H1 (cell line): Measurements from ENCODE around the gene CHSY1. TPM values are rescaled to one million over a fixed set of nuclear protein-coding genes. Genes with fewer than 3 reads are reported as not detected.

Experiments
- CTCF ChIA-PET: fragments of 300-600 bp; sonication (Branson Sonifier 250); formaldehyde crosslinking; loops from one replicate; lab custom pipeline; 2021; ENCODE audit not compliant: partially characterized antibody; lab: Charles Lee
- POLR2A ChIA-PET: fragments of 300-600 bp; sonication (Branson Sonifier 250); formaldehyde crosslinking; loops from one replicate; lab custom pipeline; 2021; ENCODE audit warnings: inconsistent platforms; ENCODE audit not compliant: partially characterized antibody; lab: Charles Lee
- DNase-seq, 2 experiments: peaks; one replicate each; pipeline versions ENCODE4 v3.0.0 to v3.0.0-alpha.2; 2010 to 2022; ENCODE audit warnings: low spot score in 2 of 2, low read depth in 1 of 2, mixed read lengths in 1 of 2
- FAIRE-seq: peaks from 2 replicates; lab custom pipeline; 2011; peaks lifted over from hg19 to GRCh38; lab: Jason Lieb, UNC
- H2AFZ ChIP-seq: 2 replicates; pipeline ENCODE4 v1.8.1; 2012; ENCODE audit warnings: low read length, inconsistent platforms
- H2AK5ac ChIP-seq: 2 replicates; pipeline ENCODE4 v1.6.1; 2013; ENCODE audit warnings: low read depth, low read length
- H2BK120ac ChIP-seq: replicated peaks from 2 replicates; pipeline ENCODE3; 2013; ENCODE audit warnings: low read depth, low read length, inconsistent platforms
- H2BK12ac ChIP-seq: 2 replicates; pipeline ENCODE4 v1.6.1; 2013; ENCODE audit warnings: low read depth, low read length
- H2BK15ac ChIP-seq: 2 replicates; pipeline ENCODE4 v1.6.1; 2013; ENCODE audit warnings: low read length
- H2BK20ac ChIP-seq: 2 replicates; pipeline ENCODE4 v1.6.1; 2013; ENCODE audit warnings: low read length
- H2BK5ac ChIP-seq: 2 replicates; pipeline ENCODE4 v1.6.1; 2013; ENCODE audit warnings: low read depth, low read length
- H3K14ac ChIP-seq: 2 replicates; pipeline ENCODE4 v1.6.1; 2013; ENCODE audit warnings: inconsistent platforms; ENCODE audit not compliant: insufficient read length
- H3K18ac ChIP-seq: 2 replicates; pipeline ENCODE4 v1.6.1; 2013; ENCODE audit warnings: low read length; ENCODE audit errors: extremely low read depth
- H3K23ac ChIP-seq: 2 replicates; pipeline ENCODE4 v1.6.1; 2013; ENCODE audit warnings: inconsistent platforms; ENCODE audit not compliant: insufficient read length
- H3K23me2 ChIP-seq: 2 replicates; pipeline ENCODE4 v1.6.1; 2013; ENCODE audit warnings: low read depth, low read length
- H3K27ac ChIP-seq: 2 replicates; pipeline ENCODE4 v1.6.1; 2011; ENCODE audit warnings: low read depth, low read length, inconsistent platforms
- H3K27me3 ChIP-seq, 4 experiments: replicated peaks in 1 of 4; 1 replicate in 1 of 4; 2 replicates in 3 of 4; pipeline versions ENCODE4 v1.6.1 to v1.8.1; 2011 to 2013; ENCODE audit warnings: low read length in 3 of 4, mild to moderate bottlenecking in 3 of 4, inconsistent platforms in 2 of 4, mixed read lengths in 2 of 4, moderate library complexity in 1 of 4; ENCODE audit not compliant: control insufficient read depth in 3 of 4, insufficient read depth in 3 of 4; ENCODE audit errors: extremely low read depth in 1 of 4
- H3K36me3 ChIP-seq, 4 experiments: 2 replicates each; pipeline versions ENCODE4 v1.6.1 to v1.8.1; 2011 to 2013; ENCODE audit warnings: mild to moderate bottlenecking in 4 of 4, low read length in 3 of 4, moderate library complexity in 2 of 4, control low read depth in 1 of 4, inconsistent platforms in 1 of 4; ENCODE audit not compliant: insufficient read depth in 4 of 4, control insufficient read depth in 2 of 4
- H3K4ac ChIP-seq: replicated peaks from 2 replicates; pipeline ENCODE3; 2013; ENCODE audit warnings: low read length, low read depth, mixed read lengths, inconsistent platforms; ENCODE audit not compliant: insufficient read length
- H3K4me1 ChIP-seq, 4 experiments: replicated peaks in 1 of 4; 1 replicate in 1 of 4; 2 replicates in 3 of 4; pipeline versions ENCODE4 v1.6.1 to v1.8.1; 2011 to 2013; ENCODE audit warnings: low read length in 3 of 4, inconsistent platforms in 2 of 4, mixed read lengths in 1 of 4; ENCODE audit not compliant: insufficient read depth in 4 of 4, control insufficient read depth in 3 of 4
- H3K4me2 ChIP-seq, 2 experiments: 2 replicates each; pipeline versions ENCODE4 v1.6.1 to v1.8.1; 2011 to 2013; ENCODE audit warnings: low read depth in 2 of 2, low read length in 2 of 2, control low read depth in 1 of 2, inconsistent platforms in 1 of 2, mild to moderate bottlenecking in 1 of 2; ENCODE audit not compliant: insufficient read depth in 1 of 2
- H3K4me3 ChIP-seq, 4 experiments: fragments of 200-600, 300-600 bp in 1 of 4; sonication (generic), shearing (Covaris generic), sonication (Bioruptor Twin) in 1 of 4; 2 replicates each; pipeline versions ENCODE4 v1.5.1 to v1.8.1; 2011 to 2016; ENCODE audit warnings: low read length in 4 of 4, low read depth in 3 of 4, control low read depth in 2 of 4, inconsistent platforms in 2 of 4, mild to moderate bottlenecking in 2 of 4, mixed read lengths in 1 of 4, moderate library complexity in 1 of 4; ENCODE audit not compliant: insufficient read depth in 2 of 4; ENCODE audit errors: extremely low read depth in 1 of 4
- H3K56ac ChIP-seq: replicated peaks from 2 replicates; pipeline ENCODE3; 2013; ENCODE audit warnings: low read depth, mild to moderate bottlenecking, mixed read lengths, low read length, inconsistent platforms; ENCODE audit not compliant: insufficient read length
- H3K79me1 ChIP-seq: 2 replicates; pipeline ENCODE4 v1.6.1; 2013; ENCODE audit warnings: low read depth, low read length, control low read depth
- H3K79me2 ChIP-seq, 2 experiments: 2 replicates each; pipeline versions ENCODE4 v1.6.1 to v1.8.1; 2012 to 2013; ENCODE audit warnings: low read length in 2 of 2, mild to moderate bottlenecking in 2 of 2, inconsistent platforms in 1 of 2; ENCODE audit not compliant: insufficient read depth in 2 of 2, control insufficient read depth in 1 of 2
- H3K9ac ChIP-seq, 4 experiments: replicated peaks in 1 of 4; 1 replicate in 1 of 4; 2 replicates in 3 of 4; pipeline versions ENCODE4 v1.6.1 to v1.8.1; 2011 to 2013; ENCODE audit warnings: low read depth in 3 of 4, low read length in 3 of 4, control low read depth in 2 of 4, mild to moderate bottlenecking in 2 of 4, moderate library complexity in 2 of 4, inconsistent platforms in 1 of 4; ENCODE audit errors: extremely low read depth in 1 of 4
- H3K9me3 ChIP-seq, 2 experiments: 2 replicates each; pipeline versions ENCODE4 v1.6.1 to v1.8.1; 2012 to 2013; ENCODE audit warnings: mild to moderate bottlenecking in 2 of 2, moderate library complexity in 2 of 2, control low read depth in 1 of 2, inconsistent platforms in 1 of 2, low read depth in 1 of 2, low read length in 1 of 2, mixed read lengths in 1 of 2; ENCODE audit not compliant: insufficient read depth in 2 of 2
- H4K20me1 ChIP-seq, 2 experiments: replicated peaks in 1 of 2; 2 replicates each; pipeline versions ENCODE3 to v1.8.1; 2011 to 2013; ENCODE audit warnings: inconsistent platforms in 2 of 2, low read length in 2 of 2, mild to moderate bottlenecking in 1 of 2; ENCODE audit not compliant: insufficient read depth in 2 of 2, control insufficient read depth in 1 of 2
- H4K5ac ChIP-seq: 2 replicates; pipeline ENCODE4 v1.6.1; 2013; ENCODE audit warnings: low read length, low read depth, mixed read lengths, inconsistent platforms; ENCODE audit not compliant: insufficient read length
- H4K8ac ChIP-seq: 2 replicates; pipeline ENCODE4 v1.8.0; 2013; ENCODE audit warnings: mild to moderate bottlenecking, moderate library complexity, low read length, inconsistent platforms; ENCODE audit not compliant: insufficient read depth; ENCODE audit errors: extremely low read depth
- H4K91ac ChIP-seq: replicated peaks from 2 replicates; pipeline ENCODE3; 2013; ENCODE audit warnings: low read length, mixed read lengths, inconsistent platforms; ENCODE audit not compliant: insufficient read length
- ATF3 ChIP-seq: IDR thresholded peaks from 2 replicates; pipeline ENCODE4 v1.6.1; 2011; ENCODE audit warnings: low read depth, mild to moderate bottlenecking, low read length; ENCODE audit not compliant: insufficient read depth
- NRF1 ChIP-seq: IDR thresholded peaks from 2 replicates; pipeline ENCODE4 v1.6.1; 2011; ENCODE audit warnings: mild to moderate bottlenecking, low read depth, low read length, improper control_type of control experiment
- RFX5 ChIP-seq: IDR thresholded peaks from 2 replicates; pipeline ENCODE4 v1.6.1; 2011; ENCODE audit warnings: low read depth, low read length, improper control_type of control experiment, borderline replicate concordance
- SRF ChIP-seq: IDR thresholded peaks from 2 replicates; pipeline ENCODE4 v1.6.1; 2011; ENCODE audit warnings: mild to moderate bottlenecking, low read depth, low read length, moderate library complexity
- TCF12 ChIP-seq: IDR thresholded peaks from 2 replicates; pipeline ENCODE4 v1.6.1; 2011; ENCODE audit warnings: low read depth, mild to moderate bottlenecking, low read length
- WGBS, 2 experiments: shearing (Covaris generic) in 1 of 2; methylation state at CpG; one replicate each; pipeline versions ENCODE4 v1.1.6 to v1.1.7; 2013 to 2015; ENCODE audit warnings: low lambda C conversion rate in 2 of 2, mixed read lengths in 2 of 2, inconsistent platforms in 1 of 2, low coverage in 1 of 2, missing lambda C conversion rate in 1 of 2; ENCODE audit not compliant: insufficient replicate concordance in 2 of 2, insufficient coverage in 1 of 2, insufficient read length in 1 of 2; ENCODE audit errors: extremely low coverage in 1 of 2, missing lambda C conversion rate in 1 of 2; 5-methylcytosine and 5-hydroxymethylcytosine counted together
- polyA plus RNA-seq, 7 experiments: library from polyadenylated mRNA; depleted of rRNA in 3 of 7; stranded (reverse) in 5 of 7; unstranded in 2 of 7; fragments of >200 nt in 5 of 7; fragments of 200-250 nt in 2 of 7; gene quantifications; 1 replicate in 5 of 7; 2 replicates in 1 of 7; 4 replicates in 1 of 7; pipeline versions ENCODE4 v1.2.1 to v1.2.3, GENCODE V29; 2011 to 2013; ENCODE audit warnings: missing spikeins in 2 of 7, mixed read lengths in 2 of 7
- total RNA-seq: library from RNA; stranded (reverse); fragmentation: NEBNext Ultra II Directional; extraction: Animal tissue kit (Norgen Biotek cat#: 25700); gene quantifications from 2 replicates; pipeline ENCODE4 v1.2.1, GENCODE V29; 2021

Gene CHSY1
- total and polyA plus RNA-seq, 2 of the 8 experiments (the other 6 are each of a cell fraction or from before 2014, with no cell fraction given) = 24.9 to 60.7 TPM

GRCh38 chr15:101210466-101210865 lies 41.4 kb downstream of the CHSY1 start:
- H2BK20ac ChIP-seq = no peak overlapping the region
- H3K9ac ChIP-seq = no peak overlapping the region
- no peak overlapping the region for H3K4ac ChIP-seq
- H2BK5ac ChIP-seq = no peak overlapping the region
- 89% methylated on average over 2 of the region's 2 CpGs; no CpG with 5 or more reads in 1 of the 2 experiments for whole genome bisulfite sequencing, 2 experiments
- DNase-seq (no peak), FAIRE-seq (no peak)
- ChIA-PET CTCF (interaction anchor here (0.9 to 1.2 kb wide), 6 partner anchors 9 to 192 kb away, joined by 3 to 4 read pairs (median 3); no protein-coding TSS in a partner anchor), POLR2A (interaction anchor here (0.9 kb wide), 1 partner anchor 40 kb away, joined by 3 read pairs; no protein-coding TSS in a partner anchor)
- H3K27ac ChIP-seq = no peak overlapping the region
- peaks cover 2% of the 10 kb centered on the region; the same call in 1 of the 2 replicates for H3K79me1 ChIP-seq
- no peaks in the 10 kb centered on the region for H3K27me3 ChIP-seq
- no peak overlapping the region for H2BK120ac ChIP-seq
- no peak overlapping the region for H2AFZ ChIP-seq
- H3K23me2 ChIP-seq = no peaks in the 10 kb centered on the region
- H2AK5ac ChIP-seq = no peak overlapping the region
- no peak overlapping the region for H3K18ac ChIP-seq
- no peak overlapping the region for H2BK15ac ChIP-seq
- H3K4me3 ChIP-seq = no peak overlapping the region
- peaks cover 9 to 16% of the 10 kb centered on the region in 2 experiments for H4K20me1 ChIP-seq
- no peaks in the 10 kb centered on the region for H3K36me3 ChIP-seq
- no peak overlapping the region for H4K91ac ChIP-seq
- H3K23ac ChIP-seq = no peak overlapping the region
- no peak overlapping the region for H2BK12ac ChIP-seq
- peaks cover 0 to 97% of the 10 kb centered on the region in 2 experiments for H3K79me2 ChIP-seq
- H3K4me2 ChIP-seq = no peak overlapping the region
- no peaks in the 10 kb centered on the region for H3K9me3 ChIP-seq
- no peak overlapping the region for H3K56ac ChIP-seq
- H3K4me1 ChIP-seq = peaks cover 0 to 2% (median 0%) of the 10 kb centered on the region in 4 experiments; a peak in 1 of 7 replicates
- H3K14ac ChIP-seq = no peak overlapping the region
- H4K5ac ChIP-seq = no peak overlapping the region
- TF ChIP-seq TCF12 (no peak), ATF3 (no peak), RFX5 (no peak), SRF (no peak), NRF1 (no peak)
- TF ChIP-seq, all 59 proteins: peak for 0
- H4K8ac ChIP-seq = no peak overlapping the region
